Adrenal gland (tissue), 12 donors: ENCODE data around the gene PLD2. TPM values are rescaled to one million over a fixed set of nuclear protein-coding genes. Genes with fewer than 3 reads are reported as not detected.
A peak's percentile ranks its signal among the peaks of the same experiment; 100 is the strongest.

Experiments
- DNase-seq, 7 donors: peaks; one replicate each; pipeline ENCODE4 v3.0.0-alpha.2; 2019 to 2020
- H3K27ac ChIP-seq, 5 donors: fragments of 200-600 bp; sonication (generic) in 4 of 5; 1 replicate in 3 of 5; 2 replicates in 2 of 5; pipeline versions ENCODE4 v1.5.1 to v1.8.0; 2016 to 2020; ENCODE audit warnings: mild to moderate bottlenecking in 1 of 5
- H3K27me3 ChIP-seq: fragments of 200-600 bp; 2 replicates; pipeline ENCODE4 v1.8.0; 2021
- H3K36me3 ChIP-seq, 2 donors: fragments of 200-600 bp; replicated peaks in 1 of 2; 1 replicate in 1 of 2; 2 replicates in 1 of 2; pipeline versions ENCODE4 v1.5.1 to v1.8.0; 2018 to 2022
- H3K4me1 ChIP-seq, 2 donors: fragments of 200-600 bp; replicated peaks in 1 of 2; 1 replicate in 1 of 2; 2 replicates in 1 of 2; pipeline versions ENCODE4 v1.5.1 to v1.8.0; 2018 to 2021
- H3K4me3 ChIP-seq, 4 donors: fragments of 200-600 bp; sonication (generic) in 3 of 4; one replicate each; pipeline ENCODE4 v1.5.1; 2016 to 2018
- H3K9me3 ChIP-seq, 3 donors: fragments of 200-600 bp; sonication (generic) in 1 of 3; replicated peaks in 1 of 3; 1 replicate in 2 of 3; 2 replicates in 1 of 3; pipeline versions ENCODE4 v1.5.1 to v1.8.0; 2016 to 2021
- CTCF ChIP-seq, 6 experiments: fragments of 450-650 bp in 4 of 6; fragments of 200-600 bp in 2 of 6; sonication (generic) in 1 of 6; IDR thresholded peaks; 1 replicate in 5 of 6; 2 replicates in 1 of 6; pipeline versions ENCODE4 v1.5.1 to v1.8.0; 2016 to 2021; ENCODE audit warnings: antibody characterized with exemption in 6 of 6, mild to moderate bottlenecking in 2 of 6, moderate library complexity in 1 of 6
- POLR2A ChIP-seq, 2 donors: fragments of 450-650 bp; IDR thresholded peaks; one replicate each; pipeline ENCODE4 v1.6.1; 2017; ENCODE audit warnings: antibody characterized with exemption in 2 of 2, mild to moderate bottlenecking in 2 of 2, moderate library complexity in 1 of 2
- WGBS, 4 donors: extraction: QIAGEN DNeasy Blood & Tissue Kit in 2 of 4; methylation state at CpG; one replicate each; pipeline versions ENCODE4 v1.1.5 to v1.1.7; 2013 to 2017; 5-methylcytosine and 5-hydroxymethylcytosine counted together
- intact Hi-C, 2 donors: fragments of 100-400 bp; cut with DNase I; formaldehyde crosslinking; loops; one replicate each; pipeline versions ENCODE4 v1.14.1 to v1.15.0; 2022 to 2023
- polyA plus RNA-seq, 3 donors: library from polyadenylated mRNA; stranded (reverse); fragments of 200-250 nt in 2 of 3; fragments of 350-450 nt in 1 of 3; fragmentation: Illumina TruSeq in 1 of 3; extraction: RNeasy Lipid Tissue Mini Kit (QIAGEN cat#74804) in 1 of 3; gene quantifications; one replicate each; pipeline ENCODE4 v1.2.3, GENCODE V29; 2013 to 2014
- total RNA-seq, 9 donors: library from RNA; depleted of rRNA in 4 of 9; stranded (reverse); fragments of >200 nt in 4 of 9; fragments of 120-200 nt in 1 of 9; fragmentation: NEBNext Ultra II Directional in 1 of 9; extraction: Animal tissue kit (Norgen Biotek cat#: 25700) in 1 of 9; gene quantifications; one replicate each; pipeline versions ENCODE4 v1.1.0 to v1.2.4, GENCODE V29; 2013 to 2023
- donor health status: healthy with polysubstance abuse.
- donor health status: Bipolar disorder and iron deficiency.
- donor health status: DM: yes; HTN: yes; CAD: no.
- donor health status: DM: no; HTN: no; CAD: no.
- donor health status: DM: no; HTN: no; CAD: no.
- donor health status: DM: yes; HTN: yes; CAD: no.

Gene PLD2
- total and polyA plus RNA-seq, 12 donors: 4.1 to 34.8 (median 17.9) TPM

- TF ChIP-seq CTCF (IDR thresholded peaks at IDR 0.05) (no peak), POLR2A (IDR thresholded peaks at IDR 0.05) (no peak)
- Histone ChIP-seq H3K4me3 (no peak overlapping the region), H3K4me1 (peaks cover 14 to 41% of the 10 kb centered on the region in 2 donors), H3K27me3 (no peaks in the 10 kb centered on the region), H3K27ac (peak overlapping the region in 1 of 5 donors; percentile 57), H3K9me3 (no peaks in the 10 kb centered on the region), H3K36me3 (peaks cover 0 to 1% of the 10 kb centered on the region in 2 donors)
- intact Hi-C loops: no loop called here
- WGBS, 4 donors: 86 to 100% (median 89%) methylated on average over 4 to 5 of the region's 5 CpGs
- DNase-seq: no peak
Measured at GRCh38 chr17:4849011-4849536, 42.1 kb downstream of the PLD2 start.

- intact Hi-C loops: no loop called here
- Histone ChIP-seq H3K4me3 (no peak overlapping the region), H3K27ac (no peak overlapping the region), H3K4me1 (peaks cover 14 to 41% of the 10 kb centered on the region in 2 donors), H3K9me3 (no peaks in the 10 kb centered on the region), H3K27me3 (no peaks in the 10 kb centered on the region), H3K36me3 (peaks cover 0 to 8% of the 10 kb centered on the region in 2 donors)
- WGBS, 4 donors: 83 to 90% (median 87%) methylated on average over 2 of the region's 2 CpGs
- no peak for TF ChIP-seq POLR2A (IDR thresholded peaks at IDR 0.05)
- TF ChIP-seq CTCF (IDR thresholded peaks at IDR 0.05): no peak
- DNase-seq: no peak
Measured at GRCh38 chr17:4850246-4850645, 43.3 kb downstream of the PLD2 start.

GRCh38 chr17:4851084-4851483 lies 44.1 kb downstream of the PLD2 start:
- Histone ChIP-seq H3K27me3 (no peaks in the 10 kb centered on the region), H3K4me3 (no peak overlapping the region), H3K27ac (no peak overlapping the region), H3K36me3 (peaks cover 0 to 8% of the 10 kb centered on the region in 2 donors), H3K4me1 (peaks cover 7 to 36% of the 10 kb centered on the region in 2 donors), H3K9me3 (no peaks in the 10 kb centered on the region)
- WGBS, 4 donors: 63 to 90% (median 85%) methylated on average over 3 of the region's 3 CpGs
- TF ChIP-seq CTCF (IDR thresholded peaks at IDR 0.05): no peak
- TF ChIP-seq POLR2A (IDR thresholded peaks at IDR 0.05): no peak
- intact Hi-C loops: no loop called here
- no peak for DNase-seq

- DNase-seq: peak in 3 of 7 donors; percentile 22 to 45 (median 37)
- no peak for TF ChIP-seq POLR2A (IDR thresholded peaks at IDR 0.05)
- no peak for TF ChIP-seq CTCF (IDR thresholded peaks at IDR 0.05)
- Histone ChIP-seq H3K36me3 (peaks cover 0 to 8% of the 10 kb centered on the region in 2 donors), H3K4me1 (peaks cover 6 to 31% of the 10 kb centered on the region in 2 donors), H3K4me3 (no peak overlapping the region), H3K27me3 (no peaks in the 10 kb centered on the region), H3K27ac (no peak overlapping the region), H3K9me3 (no peaks in the 10 kb centered on the region)
- intact Hi-C loops: no loop called here
Measured at GRCh38 chr17:4852567-4853207, 45.7 kb downstream of the PLD2 start.
